GM12873 (cell line): ENCODE results near the gene PRELID3B.

Experiments used
- TF ChIP-seq, protein P1 (sequence below): IDR thresholded peaks from 2 replicates; pipeline ENCODE4 v1.5.1; 2012; ENCODE audit warnings: low read depth, mild to moderate bottlenecking, moderate library complexity, low read length, control low read depth; ENCODE audit not compliant: insufficient read depth; ENCODE audit errors: missing control alignments

Gene PRELID3B

GRCh38 chr20:58997141-58997770 is 45.3 kb downstream of the PRELID3B start:
- TF ChIP-seq, protein P1, sequence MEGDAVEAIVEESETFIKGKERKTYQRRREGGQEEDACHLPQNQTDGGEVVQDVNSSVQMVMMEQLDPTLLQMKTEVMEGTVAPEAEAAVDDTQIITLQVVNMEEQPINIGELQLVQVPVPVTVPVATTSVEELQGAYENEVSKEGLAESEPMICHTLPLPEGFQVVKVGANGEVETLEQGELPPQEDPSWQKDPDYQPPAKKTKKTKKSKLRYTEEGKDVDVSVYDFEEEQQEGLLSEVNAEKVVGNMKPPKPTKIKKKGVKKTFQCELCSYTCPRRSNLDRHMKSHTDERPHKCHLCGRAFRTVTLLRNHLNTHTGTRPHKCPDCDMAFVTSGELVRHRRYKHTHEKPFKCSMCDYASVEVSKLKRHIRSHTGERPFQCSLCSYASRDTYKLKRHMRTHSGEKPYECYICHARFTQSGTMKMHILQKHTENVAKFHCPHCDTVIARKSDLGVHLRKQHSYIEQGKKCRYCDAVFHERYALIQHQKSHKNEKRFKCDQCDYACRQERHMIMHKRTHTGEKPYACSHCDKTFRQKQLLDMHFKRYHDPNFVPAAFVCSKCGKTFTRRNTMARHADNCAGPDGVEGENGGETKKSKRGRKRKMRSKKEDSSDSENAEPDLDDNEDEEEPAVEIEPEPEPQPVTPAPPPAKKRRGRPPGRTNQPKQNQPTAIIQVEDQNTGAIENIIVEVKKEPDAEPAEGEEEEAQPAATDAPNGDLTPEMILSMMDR = no peak

DNA sequence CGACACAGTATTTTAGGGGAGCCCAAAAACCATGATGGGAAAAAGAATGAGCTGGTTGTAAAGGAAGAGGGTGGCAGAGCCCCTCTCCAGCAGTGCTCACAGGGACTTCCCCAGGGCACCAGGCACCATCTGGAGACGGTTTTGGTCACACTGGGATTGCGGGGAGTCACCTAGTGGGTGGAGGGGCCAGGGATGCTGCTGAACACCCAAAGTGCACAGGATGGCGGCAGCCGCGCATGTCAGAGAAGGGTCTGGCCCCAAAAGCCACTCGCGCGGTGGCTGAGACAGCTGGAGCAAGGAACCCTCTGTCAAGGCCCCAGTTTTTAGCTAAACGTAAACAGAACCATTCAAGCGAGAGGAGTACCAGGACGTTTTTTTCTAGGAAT is 46.4 kb downstream of the PRELID3B start:
- TF ChIP-seq, protein P1 = no peak

DNA sequence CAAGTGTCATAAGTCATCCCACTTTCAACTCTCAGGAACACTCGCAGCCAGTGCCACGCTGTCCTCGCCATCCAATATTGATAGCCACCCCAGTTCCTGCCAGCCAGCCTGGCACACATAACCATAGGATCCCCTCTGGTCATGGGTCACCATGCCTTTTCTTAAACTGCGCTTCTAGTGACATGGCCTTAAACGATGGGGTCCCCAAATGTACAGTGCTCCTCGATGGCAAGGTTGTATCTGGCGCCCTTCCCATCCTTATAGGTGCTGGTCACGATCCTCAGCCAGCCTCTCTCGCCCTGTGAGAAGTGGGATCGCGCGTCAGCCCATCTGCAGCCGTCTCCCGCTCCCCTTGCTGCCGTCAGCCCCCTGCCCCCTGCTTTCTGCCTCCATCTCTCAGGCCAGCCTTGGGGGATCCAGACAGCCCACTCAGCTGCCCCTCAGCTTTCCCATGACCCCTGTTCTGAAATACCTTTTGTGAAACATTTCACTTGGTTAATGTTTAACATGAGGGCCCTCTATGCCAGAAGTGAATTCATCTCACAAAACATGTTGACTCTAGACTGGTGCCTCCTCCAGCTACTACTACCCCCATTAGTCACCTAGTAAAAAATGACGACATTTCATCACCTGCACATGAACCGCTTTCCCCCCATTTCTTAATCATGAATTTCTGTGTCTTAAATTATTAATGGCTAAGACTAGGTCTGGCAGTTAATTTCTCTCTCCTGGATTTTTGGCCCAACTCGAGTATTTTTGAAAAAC is 46.9 kb downstream of the PRELID3B start:
- TF ChIP-seq, protein P1 = no peak

GRCh38 chr20:58994390-58995159 is 48.0 kb downstream of the PRELID3B start:
- TF ChIP-seq, protein P1 = no peak

DNA sequence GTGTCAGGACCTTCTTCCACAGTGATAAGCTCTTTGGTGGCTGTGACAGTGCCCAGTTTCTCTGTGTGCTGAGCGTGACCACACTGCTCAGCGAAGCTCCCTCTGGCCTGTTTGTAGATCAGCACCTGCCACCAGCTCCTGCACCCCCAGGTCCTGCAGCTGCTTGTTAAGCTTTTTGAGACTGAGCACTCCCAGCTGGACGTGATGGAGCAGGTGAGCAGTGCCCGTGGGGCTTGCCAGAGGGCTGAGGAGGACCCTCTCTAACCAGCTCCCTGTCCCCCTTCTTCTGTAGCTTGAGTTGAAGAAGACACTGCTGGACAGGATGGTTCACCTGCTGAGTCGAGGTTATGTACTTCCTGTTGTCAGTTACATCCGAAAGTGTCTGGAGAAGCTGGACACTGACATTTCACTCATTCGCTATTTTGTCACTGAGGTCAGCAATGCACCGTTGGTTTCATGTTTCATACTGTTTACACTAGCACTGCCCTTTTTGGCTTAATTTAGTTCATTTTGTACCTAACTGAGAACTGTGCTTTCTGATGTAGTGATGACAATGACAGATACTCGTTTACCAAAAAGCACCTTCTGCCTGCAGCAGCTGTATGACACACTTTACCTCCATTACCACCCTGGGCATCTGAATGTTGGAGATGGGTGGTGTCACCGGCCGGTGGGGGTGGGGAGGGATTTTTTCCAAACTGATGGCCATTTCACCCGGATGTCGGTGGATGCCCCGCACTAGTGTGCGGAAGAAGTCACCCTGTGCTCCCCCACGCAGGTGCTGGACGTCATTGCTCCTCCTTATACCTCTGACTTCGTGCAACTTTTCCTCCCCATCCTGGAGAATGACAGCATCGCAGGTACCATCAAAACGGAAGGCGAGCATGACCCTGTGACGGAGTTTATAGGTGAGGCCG is 49.0 kb downstream of the PRELID3B start:
- TF ChIP-seq, protein P1 = no peak

DNA sequence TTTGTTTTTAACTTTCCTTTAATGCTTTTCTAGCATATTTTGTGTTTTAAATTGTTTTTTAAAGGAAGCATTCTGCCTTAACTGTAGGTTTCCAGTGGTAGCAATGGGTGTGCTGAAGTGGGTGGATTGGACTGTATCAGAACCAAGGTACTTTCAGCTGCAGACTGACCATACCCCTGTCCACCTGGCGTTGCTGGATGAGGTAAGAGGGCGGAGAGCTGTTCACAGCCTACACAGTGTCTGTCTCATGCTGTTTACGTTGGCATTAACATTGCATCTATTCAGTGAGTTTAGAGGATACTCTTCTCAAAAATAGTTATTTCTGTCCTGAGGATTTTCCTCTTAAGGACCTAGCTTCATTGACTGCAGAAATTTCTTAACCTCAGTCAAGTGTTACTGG is 49.7 kb downstream of the PRELID3B start:
- TF ChIP-seq, protein P1 = no peak
